ENCODE data around the gene SLC7A6. TPM values are rescaled to one million over a fixed set of nuclear protein-coding genes. Genes with fewer than 3 reads are reported as not detected.

Gene SLC7A6
- total RNA-seq, 1 experiment from 2014 or later: 12.1 TPM

DNA sequence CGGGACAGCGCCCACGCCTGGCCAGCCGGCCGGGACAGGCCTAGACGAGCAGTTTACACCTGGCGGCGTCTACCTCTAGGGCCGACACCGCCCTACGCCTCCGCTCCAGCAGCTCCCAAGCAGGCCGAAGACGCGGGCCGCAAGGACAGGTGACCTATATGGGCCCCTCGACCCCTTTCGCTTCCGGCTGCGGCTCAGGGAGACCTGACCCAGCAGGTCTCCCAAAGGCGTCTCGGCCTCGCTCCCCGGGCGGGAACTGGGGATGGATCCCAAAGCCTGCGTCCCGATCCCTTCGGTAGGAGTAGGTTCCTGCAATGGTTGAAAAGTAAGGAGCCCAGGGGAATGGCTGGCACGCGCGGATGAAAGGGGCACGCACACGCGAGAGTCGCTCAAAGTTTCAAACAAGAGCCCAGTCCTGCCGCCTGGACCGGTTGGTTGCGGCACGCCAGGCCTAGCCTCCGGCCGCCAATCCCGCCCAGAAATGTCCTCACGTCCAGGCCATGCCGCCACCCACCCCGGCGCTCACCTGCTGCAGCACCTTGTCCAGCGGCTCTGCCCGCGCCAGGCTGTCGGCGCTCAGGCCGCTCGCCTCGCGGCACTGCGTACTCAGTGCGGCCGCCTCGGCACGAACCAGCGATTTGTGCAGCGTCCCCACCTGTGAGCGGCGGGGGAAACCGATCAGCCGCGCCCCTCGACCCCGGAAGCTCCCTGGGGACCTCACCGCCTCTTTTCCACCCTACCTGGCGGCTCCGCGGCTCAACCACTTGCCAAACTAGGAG, 29.0 kb upstream of the SLC7A6 start:
- DNase-seq (ENCODE audit: low read depth): no peak

- no peak for DNase-seq (ENCODE audit: low read depth)
These were observed 28.5 kb upstream of the SLC7A6 start, which contains the start of gene ESRP2 for GRCh38 chr16:68235887-68236136. Gene ESRP2 (minus strand): TSS chr16:68236127. CDS start chr16:68236045, 82 bp downstream.

GRCh38 chr16:68236137-68236825, 28.0 kb upstream of the SLC7A6 start:
- no peak for DNase-seq (ENCODE audit: low read depth)

DNA sequence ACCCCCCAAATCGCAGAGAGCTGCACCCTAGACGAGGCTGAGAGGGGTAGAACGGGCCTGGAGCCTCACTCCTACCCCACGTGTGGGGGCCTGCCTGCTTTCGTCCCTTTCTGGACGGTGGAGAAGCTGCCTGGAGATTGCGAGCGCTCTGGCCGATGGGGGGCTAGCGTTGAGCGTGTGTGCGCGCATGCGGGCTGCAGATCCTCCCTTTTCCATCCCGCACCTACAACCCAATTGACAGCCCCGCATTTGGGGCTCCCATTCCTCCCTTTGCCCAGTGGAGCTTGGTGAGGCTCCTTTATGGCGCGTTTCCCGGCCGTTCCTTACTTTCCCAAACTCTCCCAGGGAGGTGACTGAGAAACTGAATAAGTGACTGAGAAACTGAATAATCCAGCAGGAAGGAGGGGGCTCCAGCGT, 27.5 kb upstream of the SLC7A6 start:
- DNase-seq (ENCODE audit: low read depth): no peak

DNA sequence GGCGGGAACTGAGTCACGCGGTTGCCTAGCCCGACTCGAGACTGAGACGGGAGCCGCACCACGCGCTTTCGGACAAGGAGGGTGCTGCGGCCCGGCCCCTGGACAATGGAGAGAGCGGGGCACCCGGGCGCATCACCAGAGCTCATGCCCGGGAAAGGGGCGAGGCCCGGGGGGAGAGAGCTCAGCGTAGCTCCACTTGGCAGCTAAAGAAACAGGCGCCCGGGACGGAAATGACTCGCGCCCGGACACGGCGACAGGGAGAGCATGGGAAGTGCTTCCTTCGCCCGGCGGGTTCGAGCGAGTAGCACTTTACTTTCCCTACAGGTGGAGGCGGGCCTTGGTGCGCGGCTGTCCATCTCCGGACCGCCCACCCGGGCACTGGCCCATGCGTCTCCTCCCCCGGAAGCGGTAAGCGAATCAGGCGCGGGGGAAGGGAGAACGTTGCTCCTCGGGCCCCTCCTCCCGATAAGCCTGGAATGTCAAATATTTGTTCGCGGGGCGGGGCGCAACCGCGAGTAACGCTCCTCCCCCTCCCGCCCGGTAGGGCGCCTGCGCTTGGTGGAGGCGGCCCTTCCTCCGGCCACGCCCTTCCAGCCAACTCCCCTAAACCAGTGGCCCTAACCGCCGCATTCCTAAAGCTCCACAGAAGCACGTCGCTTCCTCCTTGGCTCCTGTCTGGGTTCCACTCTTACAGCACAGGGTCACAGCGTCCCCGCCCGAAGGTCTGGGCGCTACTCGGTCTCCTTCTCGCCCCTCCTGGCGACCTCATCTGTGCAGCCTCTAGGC, 26.9 kb upstream of the SLC7A6 start:
- peak; percentile 98 for DNase-seq (ENCODE audit: low read depth)

DNA sequence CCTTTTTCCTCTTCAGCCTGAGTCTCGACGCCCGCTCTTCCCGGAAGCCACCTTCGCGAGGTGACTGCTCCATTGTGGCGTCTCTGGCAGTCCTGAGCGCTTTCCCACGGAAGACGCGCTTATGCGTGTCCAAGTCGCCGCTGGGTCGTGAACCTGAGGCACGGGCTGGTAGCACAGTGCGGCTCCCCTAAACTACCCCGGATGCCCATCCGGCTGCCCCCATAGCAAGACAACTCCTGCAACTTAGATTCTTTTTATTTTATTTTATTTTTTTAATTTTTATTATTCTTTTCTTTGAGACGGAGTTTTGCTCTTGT, 26.3 kb upstream of the SLC7A6 start:
- DNase-seq (ENCODE audit: low read depth): no peak

DNA sequence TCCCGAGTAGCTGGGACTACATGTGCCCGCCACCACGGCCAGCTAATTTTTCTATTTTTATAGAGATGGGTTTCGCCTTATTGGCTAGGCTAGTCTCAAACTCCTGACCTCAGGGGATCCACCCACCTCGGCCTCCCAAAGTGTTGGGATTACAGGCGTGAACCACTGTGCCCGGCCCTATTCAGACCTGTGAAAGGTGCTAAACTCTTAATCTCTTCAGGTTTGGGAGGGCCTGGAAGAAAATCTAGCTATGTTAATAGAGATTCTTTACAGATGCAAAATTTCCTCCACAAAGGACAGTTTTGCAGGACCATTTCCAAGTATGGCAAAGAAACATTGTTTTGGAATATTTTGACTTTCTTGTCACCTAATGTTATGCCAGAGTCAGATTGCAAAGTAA, 22.2 kb upstream of the SLC7A6 start:
- DNase-seq (ENCODE audit: low read depth): no peak

- DNase-seq (ENCODE audit: low read depth): no peak
These were observed 21.1 kb upstream of the SLC7A6 start for GRCh38 chr16:68242926-68243858.

DNA sequence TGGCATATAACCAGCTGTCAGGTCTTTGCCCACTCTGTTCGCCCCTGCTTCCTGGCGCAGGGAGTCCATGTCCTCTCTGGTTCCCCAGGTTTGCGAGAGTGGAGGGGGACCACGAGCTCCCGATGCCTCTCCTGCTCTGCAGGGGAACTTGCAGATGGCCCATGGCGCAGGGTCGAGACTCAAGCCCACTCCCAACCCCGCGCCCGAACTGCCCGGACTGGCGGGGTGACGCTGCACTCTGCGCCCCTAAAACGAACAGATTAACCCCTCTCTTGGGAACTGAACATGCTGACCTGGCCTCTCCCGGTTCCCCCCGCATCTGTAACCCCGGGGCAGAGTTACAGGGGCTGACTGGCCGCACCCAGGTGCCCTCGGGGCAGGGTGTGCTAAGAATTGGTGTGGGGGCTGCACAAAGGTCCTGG, 19.8 kb upstream of the SLC7A6 start:
- DNase-seq (ENCODE audit: low read depth): no peak

DNA sequence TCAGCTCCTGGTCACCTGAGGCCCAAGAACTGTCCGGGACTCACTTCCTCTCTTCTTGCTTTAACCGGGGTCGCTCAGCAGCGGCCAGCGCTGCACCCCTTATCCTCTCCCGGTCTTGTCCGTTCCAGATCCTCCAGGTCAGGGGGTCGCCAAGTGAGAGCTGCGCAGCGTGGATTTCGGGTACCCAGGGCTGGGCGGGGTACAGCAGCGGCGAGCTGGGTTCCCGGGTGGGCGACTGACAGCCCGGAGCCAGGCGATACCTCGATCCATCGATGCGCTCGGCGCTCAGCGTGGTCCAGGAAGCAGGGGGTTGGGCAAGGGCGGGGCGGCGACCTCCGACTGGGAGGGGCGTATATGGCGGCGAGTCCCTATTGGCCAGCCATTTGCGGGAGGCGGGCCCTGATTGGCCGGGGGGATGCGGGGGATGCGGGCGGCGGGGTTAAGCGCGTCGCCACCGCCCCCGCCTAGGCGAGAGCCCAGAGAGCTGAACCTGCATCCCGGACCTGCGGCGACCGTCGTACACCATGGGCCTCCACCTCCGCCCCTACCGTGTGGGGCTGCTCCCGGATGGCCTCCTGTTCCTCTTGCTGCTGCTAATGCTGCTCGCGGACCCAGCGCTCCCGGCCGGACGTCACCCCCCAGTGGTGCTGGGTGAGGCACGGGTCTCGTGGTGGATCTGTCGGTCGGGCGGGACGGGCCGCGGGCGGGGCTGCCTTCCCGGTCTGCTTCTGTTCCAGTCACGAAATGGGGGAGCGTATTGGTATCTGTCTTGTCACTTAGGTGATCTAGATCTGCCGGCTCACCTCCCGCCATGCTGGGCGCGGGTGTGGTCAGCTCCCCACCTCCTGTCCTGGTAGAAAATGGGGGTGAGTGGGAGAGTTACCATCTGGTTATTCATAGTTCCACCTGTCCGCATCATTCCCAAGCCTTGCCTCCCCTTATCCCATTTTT, 19.1 kb upstream of the SLC7A6 start, which contains the start of gene PLA2G15:
Gene PLA2G15 (plus strand): TSS at position 471 of the 951 bp plus-strand sequence. CDS start 54 bp downstream, at position 525.
- peak; percentile 84 for DNase-seq (ENCODE audit: low read depth)

DNA sequence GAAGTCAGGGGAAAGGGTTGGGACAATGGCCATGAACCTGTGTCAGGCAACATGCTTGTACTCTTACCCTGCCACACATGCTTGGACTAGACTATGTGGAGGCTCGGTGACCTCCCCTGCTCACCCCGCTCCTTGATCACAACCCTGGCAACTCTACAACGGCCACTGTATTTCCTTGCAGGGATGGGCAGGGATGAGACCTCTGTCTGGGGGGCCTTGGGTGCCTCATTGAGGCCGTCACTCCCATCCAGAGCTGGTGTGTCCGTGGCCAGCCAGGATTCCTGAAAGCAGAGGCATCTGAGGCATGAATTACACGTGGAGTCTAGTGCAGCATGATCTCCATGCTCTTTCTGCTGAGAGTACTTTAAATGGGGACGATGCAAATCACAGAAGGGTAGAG, 18.2 kb upstream of the SLC7A6 start:
- no peak for DNase-seq (ENCODE audit: low read depth)

DNA sequence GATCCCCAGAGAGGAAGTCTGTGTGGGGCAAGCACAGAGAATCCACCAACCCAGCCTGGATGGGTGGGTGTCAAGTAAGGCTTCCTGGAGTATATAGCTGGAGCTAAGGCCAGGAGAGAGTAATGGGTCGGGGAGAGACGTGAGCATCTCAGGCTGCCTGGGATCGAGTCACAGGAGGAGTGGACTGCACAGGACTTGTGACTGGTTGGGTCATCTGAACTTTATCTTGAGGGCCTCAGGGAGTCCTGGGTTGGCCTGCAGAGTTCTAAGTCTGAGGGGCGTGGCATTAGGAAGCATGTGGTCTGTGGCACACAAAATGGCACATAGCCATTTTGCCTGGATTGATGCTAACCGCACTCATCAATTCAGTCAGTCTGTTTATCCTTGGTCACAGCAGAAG, 17.7 kb upstream of the SLC7A6 start:
- DNase-seq (ENCODE audit: low read depth): no peak

GRCh38 chr16:68247400-68247799, 16.9 kb upstream of the SLC7A6 start:
- DNase-seq (ENCODE audit: low read depth): no peak

- no peak for DNase-seq (ENCODE audit: low read depth)
These were observed 16.4 kb upstream of the SLC7A6 start for GRCh38 chr16:68247932-68248331.

DNA sequence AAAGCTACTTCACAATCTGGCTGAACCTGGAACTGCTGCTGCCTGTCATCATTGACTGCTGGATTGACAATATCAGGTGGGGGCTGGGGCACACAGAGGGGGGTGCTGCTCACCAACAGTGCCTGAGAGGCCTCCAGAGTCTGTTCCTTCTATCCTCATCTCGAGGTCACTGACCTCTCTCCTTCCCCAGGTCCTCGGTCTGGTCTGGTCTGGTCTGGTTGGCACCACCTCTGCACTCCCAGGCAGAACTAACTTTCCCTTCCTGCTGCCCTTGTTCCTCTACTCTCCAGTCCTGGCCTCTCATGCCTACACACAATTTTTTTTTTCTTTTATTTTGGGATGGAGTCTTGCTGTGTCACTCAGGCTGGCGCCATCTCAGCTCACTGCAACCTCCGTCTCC, 15.0 kb upstream of the SLC7A6 start:
- no peak for DNase-seq (ENCODE audit: low read depth)

- DNase-seq (ENCODE audit: low read depth): no peak
These were observed 13.4 kb upstream of the SLC7A6 start for GRCh38 chr16:68250951-68251350.

- DNase-seq (ENCODE audit: low read depth): no peak
These were observed 12.5 kb upstream of the SLC7A6 start for GRCh38 chr16:68251832-68252231.

DNA sequence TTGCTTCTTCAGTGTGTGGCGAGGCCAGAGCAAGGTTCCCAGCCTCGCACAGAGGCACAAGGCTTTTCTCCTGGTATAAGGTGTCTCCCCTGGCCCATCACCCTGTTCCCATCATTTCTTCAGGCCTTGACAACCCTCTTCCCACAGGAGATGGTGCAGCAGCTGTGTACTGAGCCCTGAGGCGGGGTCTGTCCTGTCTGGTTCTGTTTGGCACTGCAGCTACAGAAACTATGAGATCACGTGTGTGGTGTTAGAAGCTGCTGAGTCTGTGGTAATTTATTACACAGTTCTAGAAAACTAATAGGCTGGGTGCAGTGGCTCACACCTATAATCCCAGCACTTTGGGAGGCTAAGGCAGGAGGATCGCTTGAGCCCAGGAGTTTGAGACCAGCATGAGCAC, 11.9 kb upstream of the SLC7A6 start:
- no peak for DNase-seq (ENCODE audit: low read depth)

GRCh38 chr16:68253721-68254120, 10.6 kb upstream of the SLC7A6 start:
- no peak for DNase-seq (ENCODE audit: low read depth)

- no peak for DNase-seq (ENCODE audit: low read depth)
These were observed 8.6 kb upstream of the SLC7A6 start for GRCh38 chr16:68255712-68256111.

Measured in M059J (cell line).